Measurements from ENCODE around the gene LGALS4. TPM values are rescaled to one million over a fixed set of nuclear protein-coding genes. Genes with fewer than 3 reads are reported as not detected.

Gene LGALS4
- total and polyA plus RNA-seq, 9 of the 15 experiments (the other 6 are each of a cell fraction or from before 2014, with no cell fraction given), result 0.08 to 1.1 (median 0.30) TPM; not detected in 3

- no peak for TF ChIP-seq CTCFL (IDR thresholded peaks at IDR 0.05; ENCODE audit: borderline replicate concordance, insufficient read depth, low read depth, low read length, poor library complexity, severe bottlenecking)
- TF ChIP-seq ZMIZ1 (IDR thresholded peaks at IDR 0.05; ENCODE audit: low read depth in 2 of 2, low read length in 2 of 2), result 0 out of 4 replicates have a peak, but pooled peaks of 1 of the 2 experiments have one; percentile 26
- no peak for TF ChIP-seq ZNF785 (CRISPR knock-in tag; IDR thresholded peaks at IDR 0.05)
- peak; percentile 92 for TF ChIP-seq SMAD4 (CRISPR knock-in tag; conservative IDR thresholded peaks at IDR 0.05)
- TF ChIP-seq DIDO1 (tag; IDR thresholded peaks at IDR 0.05; ENCODE audit: low read depth), result no peak
- no peak for TF ChIP-seq HCFC1 (IDR thresholded peaks at IDR 0.05; ENCODE audit: low read depth, low read length)
- TF ChIP-seq KAT2B (IDR thresholded peaks at IDR 0.05; ENCODE audit: low read depth, low read length), result no peak
- no peak for TF ChIP-seq PRMT5 (CRISPR knock-in tag; IDR thresholded peaks at IDR 0.05)
- TF ChIP-seq TEAD4 (IDR thresholded peaks at IDR 0.05; ENCODE audit: low read length), result peak; percentile 70; the same call in 1 of the 2 replicates
- TF ChIP-seq TEAD4 (CRISPR knock-in tag; IDR thresholded peaks at IDR 0.05; ENCODE audit: borderline replicate concordance), result no peak
- no peak for TF ChIP-seq ZBTB17 (CRISPR knock-in tag; IDR thresholded peaks at IDR 0.05)
- peak; percentile 83 for TF ChIP-seq SOX6 (IDR thresholded peaks at IDR 0.05)
- peak; percentile 39; the same call in 1 of the 2 replicates for TF ChIP-seq ZNF592 (IDR thresholded peaks at IDR 0.05)
- no peak for TF ChIP-seq PHB (CRISPR knock-in tag; IDR thresholded peaks at IDR 0.05)
- no peak for TF ChIP-seq NR1H2 (CRISPR knock-in tag; IDR thresholded peaks at IDR 0.05)
- no peak for TF ChIP-seq BRCA1 (IDR thresholded peaks at IDR 0.05)
- TF ChIP-seq BRCA1 (CRISPR knock-in tag; IDR thresholded peaks at IDR 0.05), result no peak
These were observed 6.6 kb upstream of the LGALS4 start (continued) for GRCh38 chr19:38819231-38819920.
